A549 (cell line): ENCODE measurements around the gene DCLK2. TPM values are rescaled to one million over a fixed set of nuclear protein-coding genes. Genes with fewer than 3 reads are reported as not detected.

ENCODE experiments used
- ATAC-seq, 2 experiments: fragments of 200-7000 bp in 1 of 2; fragments of >200 bp in 1 of 2; cut with Nextera tagmentation in 1 of 2; cut with Tn5 transposase in 1 of 2; 3 replicates each; pipeline versions ENCODE4 v1.8.0 to v1.9.1; 2018 to 2020; ENCODE audit warnings: mild to moderate bottlenecking in 1 of 2, moderate library complexity in 1 of 2
- CTCF ChIA-PET: fragments of 300-600 bp; sonication (Branson Sonifier 250); formaldehyde crosslinking; extraction: SDS; loops from one replicate; lab custom pipeline; 2021; ENCODE audit warnings: antibody characterized with exemption, inconsistent platforms; lab: Yijun Ruan, JAX
- POLR2A ChIA-PET: fragments of 350-600 bp; formaldehyde crosslinking; extraction: SDS; loops from one replicate; lab custom pipeline; 2021; ENCODE audit warnings: antibody characterized with exemption, inconsistent platforms; lab: Yijun Ruan, JAX
- DNase-seq, 2 experiments: peaks; one replicate each; pipeline versions ENCODE4 v3.0.0 to v3.0.0-alpha.2; 2011 to 2016; ENCODE audit warnings: low read depth in 1 of 2, low spot score in 1 of 2
- FAIRE-seq: peaks from 2 replicates; lab custom pipeline; 2011; peaks lifted over from hg19 to GRCh38; lab: Jason Lieb, UNC
- H3K27ac ChIP-seq, 2 experiments: fragments of >200 bp; sonication (Bioruptor Twin); formaldehyde crosslinking; 3 replicates each; pipeline ENCODE4 v1.5.1; 2016 to 2017
- H3K4me1 ChIP-seq: fragments of >200 bp; sonication (Bioruptor Twin); formaldehyde crosslinking; 3 replicates; pipeline ENCODE4 v1.6.1; 2016
- H3K4me2 ChIP-seq: fragments of >200 bp; sonication (Bioruptor Twin); formaldehyde crosslinking; 3 replicates; pipeline ENCODE4 v1.6.1; 2016
- H3K4me3 ChIP-seq: fragments of >200 bp; sonication (Bioruptor Twin); formaldehyde crosslinking; 3 replicates; pipeline ENCODE4 v1.5.1; 2016
- H3K9me3 ChIP-seq: fragments of >200 bp; sonication (Bioruptor Twin); formaldehyde crosslinking; 3 replicates; pipeline ENCODE4 v1.6.1; 2016
- ATOH8 ChIP-seq: fragments of 250-450 bp; sonication (Bioruptor Pico); IDR thresholded peaks from 2 replicates; pipeline ENCODE4 v1.5.0; 2020; ENCODE audit warnings: low read depth, mild to moderate bottlenecking, moderate library complexity
- FOSL2 ChIP-seq, 2 experiments: fragments of 450-650 bp in 1 of 2; fragments of >200 bp in 1 of 2; sonication (Bioruptor Twin) in 1 of 2; formaldehyde crosslinking; IDR thresholded peaks; 2 replicates each; pipeline versions ENCODE4 v1.5.0 to v1.6.1; 2016 to 2020; ENCODE audit warnings: mild to moderate bottlenecking in 1 of 2, moderate library complexity in 1 of 2
- GATA3 ChIP-seq: IDR thresholded peaks from 2 replicates; pipeline ENCODE4 v1.6.1; 2012; ENCODE audit warnings: borderline replicate concordance
- HDAC2 ChIP-seq: fragments of 200-600 bp; sonication (generic); IDR thresholded peaks from 2 replicates; pipeline ENCODE4 v1.6.1; 2016
- HEYL ChIP-seq: fragments of 250-450 bp; sonication (Bioruptor Pico); IDR thresholded peaks from 2 replicates; pipeline ENCODE4 v1.8.0; 2021; ENCODE audit warnings: mild to moderate bottlenecking, moderate library complexity
- HOXA7 ChIP-seq: fragments of 250-450 bp; sonication (Bioruptor Pico); IDR thresholded peaks from 2 replicates; pipeline ENCODE4 v1.5.0; 2020; ENCODE audit warnings: mild to moderate bottlenecking, moderate library complexity
- HOXB13 ChIP-seq: fragments of 250-450 bp; sonication (Bioruptor Pico); IDR thresholded peaks from 2 replicates; pipeline ENCODE4 v1.5.0; 2020; ENCODE audit warnings: low read depth, mild to moderate bottlenecking, moderate library complexity
- JUN ChIP-seq, 2 experiments: fragments of >200 bp; sonication (Bioruptor Twin); formaldehyde crosslinking; IDR thresholded peaks; 2 replicates in 1 of 2; 3 replicates in 1 of 2; pipeline ENCODE4 v1.6.1; 2016 to 2017
- JUNB ChIP-seq: fragments of >200 bp; sonication (Bioruptor Twin); formaldehyde crosslinking; IDR thresholded peaks from 2 replicates; pipeline ENCODE4 v1.6.1; 2016
- KDM5A ChIP-seq: fragments of 200-600 bp; sonication (generic); IDR thresholded peaks from 2 replicates; pipeline ENCODE4 v1.6.1; 2016; ENCODE audit warnings: antibody characterized with exemption, mild to moderate bottlenecking
- MAX ChIP-seq: IDR thresholded peaks from 2 replicates; pipeline ENCODE4 v1.6.1; 2012
- MAZ ChIP-seq: fragments of 150-350 bp; IDR thresholded peaks from 2 replicates; pipeline ENCODE4 v1.6.1; 2014; ENCODE audit warnings: antibody characterized with exemption, low read depth, low read length, borderline replicate concordance
- MYC ChIP-seq: IDR thresholded peaks from 2 replicates; pipeline ENCODE4 v1.6.1; 2012; ENCODE audit warnings: mild to moderate bottlenecking, inconsistent platforms, low read length, improper control_type of control experiment, borderline replicate concordance
- PBX3 ChIP-seq: IDR thresholded peaks from 2 replicates; pipeline ENCODE4 v1.6.1; 2012
- POLR2A ChIP-seq: IDR thresholded peaks from 2 replicates; pipeline ENCODE4 v1.6.1; 2012; ENCODE audit warnings: mild to moderate bottlenecking, low read length
- RCOR1 ChIP-seq: fragments of 150-350 bp; IDR thresholded peaks from 2 replicates; pipeline ENCODE4 v1.6.1; 2014; ENCODE audit warnings: antibody characterized with exemption, low read length, low read depth
- RFX5 ChIP-seq: fragments of 450-650 bp; IDR thresholded peaks from 2 replicates; pipeline ENCODE4 v1.7.1; 2014; ENCODE audit warnings: antibody characterized with exemption, mild to moderate bottlenecking, moderate library complexity
- SMC3 ChIP-seq: fragments of >200 bp; sonication (Bioruptor Twin); formaldehyde crosslinking; IDR thresholded peaks from 3 replicates; pipeline ENCODE4 v1.6.1; 2018; ENCODE audit warnings: inconsistent platforms
- TFCP2L1 ChIP-seq: fragments of 250-450 bp; sonication (Bioruptor Pico); IDR thresholded peaks from 2 replicates; pipeline ENCODE4 v1.5.0; 2021; ENCODE audit warnings: mild to moderate bottlenecking
- TP53 ChIP-seq: fragments of 250-450 bp; sonication (Bioruptor Pico); IDR thresholded peaks from 2 replicates; pipeline ENCODE4 v1.5.0; 2021; ENCODE audit warnings: mild to moderate bottlenecking, moderate library complexity
- ZC3H11A ChIP-seq: fragments of 450-650 bp; IDR thresholded peaks from 2 replicates; pipeline ENCODE4 v1.6.1; 2014; ENCODE audit warnings: antibody characterized with exemption, mild to moderate bottlenecking
- ZFP36 ChIP-seq: fragments of 450-650 bp; IDR thresholded peaks from 2 replicates; pipeline ENCODE4 v1.6.1; 2014; ENCODE audit warnings: borderline replicate concordance; ENCODE audit not compliant: partially characterized antibody
- WGBS: methylation state at CpG from one replicate; pipeline ENCODE4 v1.1.6; 2017; ENCODE audit errors: missing lambda C conversion rate; 5-methylcytosine and 5-hydroxymethylcytosine counted together
- polyA plus RNA-seq, 4 experiments: library from polyadenylated mRNA; depleted of rRNA in 3 of 4; stranded (reverse); fragments of >200 nt; fragmentation: RNase III in 1 of 4; extraction: RNeasy Plus Mini Kit Qiagen cat#74134 plus additional on column Dnase treatment in 1 of 4; gene quantifications; 2 replicates in 3 of 4; 3 replicates in 1 of 4; pipeline ENCODE4 v1.2.3, GENCODE V29; 2011 to 2017
- TF ChIP-seq, protein P1 (sequence below): fragments of >200 bp; sonication (Bioruptor Twin); formaldehyde crosslinking; IDR thresholded peaks from 3 replicates; pipeline ENCODE4 v1.6.1; 2016
- TF ChIP-seq, protein P2 (sequence below): fragments of 450-650 bp; IDR thresholded peaks from 2 replicates; pipeline ENCODE4 v1.6.1; 2014; ENCODE audit warnings: antibody characterized with exemption
- TF ChIP-seq, protein P3 (sequence below): fragments of 250-450 bp; sonication (Bioruptor Pico); IDR thresholded peaks from 2 replicates; pipeline ENCODE4 v1.5.0; 2021; ENCODE audit warnings: mild to moderate bottlenecking, moderate library complexity, borderline replicate concordance

Gene DCLK2
- polyA plus RNA-seq, 2 of the 4 experiments (the other 2 are of a cell fraction): 8.1 to 11.6 TPM

DNA sequence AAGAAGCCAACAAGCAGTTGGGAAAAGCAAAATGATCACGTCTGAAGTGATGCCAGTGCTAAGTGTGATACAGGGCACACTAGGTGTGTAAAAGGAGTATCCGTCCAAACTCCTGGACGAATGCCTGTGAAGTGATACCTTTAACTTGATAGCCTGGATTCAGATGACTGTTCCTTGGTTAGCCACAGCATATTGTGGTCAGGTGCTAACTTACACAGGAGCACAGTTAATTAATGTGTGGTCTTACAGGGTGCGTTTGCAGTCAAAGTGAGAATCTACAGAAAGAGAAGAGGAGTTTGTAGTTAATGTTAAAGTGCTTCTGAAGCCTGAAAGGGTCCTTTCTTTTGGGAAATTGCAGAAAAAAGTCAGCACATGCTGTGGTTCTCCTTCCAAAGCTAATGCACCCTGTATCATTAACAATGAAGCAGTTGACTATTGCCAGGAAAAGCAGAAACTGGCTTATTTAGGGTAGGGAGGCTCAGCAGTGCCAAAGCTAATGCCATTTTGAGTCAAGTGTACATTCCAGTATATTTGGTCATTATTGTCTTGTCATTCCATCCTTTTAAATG lies 61.1 kb downstream of the DCLK2 start:
- DNase-seq (no peak), FAIRE-seq (no peak)
- POLR2A ChIA-PET: no interaction called here
- TF ChIP-seq MYC (no peak), GATA3 (no peak), HDAC2 (no peak), FOSL2 (IDR thresholded peaks at IDR 0.05) (no peak), FOSL2 (CRISPR knock-in tag; IDR thresholded peaks at IDR 0.05) (no peak)
- TF ChIP-seq, protein P1, sequence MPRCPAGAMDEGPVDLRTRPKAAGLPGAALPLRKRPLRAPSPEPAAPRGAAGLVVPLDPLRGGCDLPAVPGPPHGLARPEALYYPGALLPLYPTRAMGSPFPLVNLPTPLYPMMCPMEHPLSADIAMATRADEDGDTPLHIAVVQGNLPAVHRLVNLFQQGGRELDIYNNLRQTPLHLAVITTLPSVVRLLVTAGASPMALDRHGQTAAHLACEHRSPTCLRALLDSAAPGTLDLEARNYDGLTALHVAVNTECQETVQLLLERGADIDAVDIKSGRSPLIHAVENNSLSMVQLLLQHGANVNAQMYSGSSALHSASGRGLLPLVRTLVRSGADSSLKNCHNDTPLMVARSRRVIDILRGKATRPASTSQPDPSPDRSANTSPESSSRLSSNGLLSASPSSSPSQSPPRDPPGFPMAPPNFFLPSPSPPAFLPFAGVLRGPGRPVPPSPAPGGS: no peak
- TF ChIP-seq, all 56 proteins: peak for 0
- ATAC-seq: no peak
- 68% methylated on average over 4 of the region's 4 CpGs for WGBS
- Histone ChIP-seq H3K27ac (peak overlapping the region in 1 of 2 experiments; percentile 73; a peak in 3 of 6 replicates), H3K4me3 (no peak overlapping the region), H3K9me3 (peaks cover 9% of the 10 kb centered on the region; the same call in 2 of the 3 replicates), H3K4me1 (peaks cover 75% of the 10 kb centered on the region), H3K4me2 (no peak overlapping the region)
- CTCF ChIA-PET: interaction anchor here (0.6 to 0.9 kb wide), 2 partner anchors 60 to 101 kb away, joined by 3 read pairs; no protein-coding TSS in a partner anchor

DNA sequence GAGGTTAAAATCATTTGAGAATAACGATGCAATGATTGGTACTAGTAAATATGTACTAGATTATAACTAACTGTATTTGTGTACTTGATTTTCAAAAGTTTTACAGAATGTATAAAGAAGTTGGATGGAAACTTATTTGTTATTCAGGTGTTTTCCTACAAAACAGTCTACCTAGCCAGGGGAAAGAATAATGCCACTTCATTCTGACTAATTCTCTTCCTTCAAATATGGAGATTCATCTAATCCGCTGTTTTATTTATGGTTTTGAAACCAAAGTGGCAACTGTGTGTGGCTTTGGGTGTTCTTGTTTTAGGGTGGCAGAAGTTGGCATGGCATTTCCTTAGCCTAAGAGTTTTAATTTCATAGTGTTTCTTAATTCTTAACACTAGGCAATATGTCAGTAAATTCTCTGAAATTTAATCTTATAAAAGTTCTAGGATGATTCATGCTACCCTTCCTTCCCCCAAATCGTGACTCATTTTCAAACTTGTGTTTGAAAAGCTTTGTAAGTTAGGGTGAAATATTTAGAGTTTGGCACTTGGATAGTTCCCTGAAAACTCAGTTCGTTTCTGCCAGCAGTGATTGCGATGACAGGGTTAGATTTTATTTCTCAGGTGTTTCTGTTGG lies 62.6 kb downstream of the DCLK2 start:
- ChIA-PET CTCF (interaction anchor here (0.7 kb wide), 1 partner anchor 34 kb away, joined by 3 read pairs; no protein-coding TSS in a partner anchor), POLR2A (no interaction called here)
- Histone ChIP-seq H3K4me1 (peaks cover 69% of the 10 kb centered on the region), H3K9me3 (peaks cover 9% of the 10 kb centered on the region; the same call in 2 of the 3 replicates), H3K4me3 (peak overlapping the region; percentile 24; the same call in 1 of the 3 replicates), H3K27ac (peak overlapping the region; percentile 59 to 77), H3K4me2 (peak overlapping the region; percentile 90)
- no peak for FAIRE-seq
- WGBS: 4% methylated on average over 5 of the region's 5 CpGs
- ATAC-seq: peak; percentile 51 to 60; a peak in 3 of 6 replicates
- peak in 1 of 2 experiments; percentile 29 for DNase-seq
- TF ChIP-seq RCOR1 (no peak), MAZ (no peak), JUN (IDR thresholded peaks at IDR 0.05) (peak in 1 of 2 experiments; percentile 28; a peak in 1 of 5 replicates), KDM5A (no peak), FOSL2 (IDR thresholded peaks at IDR 0.05) (peak; percentile 81), FOSL2 (CRISPR knock-in tag; IDR thresholded peaks at IDR 0.05) (peak; percentile 89), PBX3 (no peak), JUNB (peak; percentile 80)

DNA sequence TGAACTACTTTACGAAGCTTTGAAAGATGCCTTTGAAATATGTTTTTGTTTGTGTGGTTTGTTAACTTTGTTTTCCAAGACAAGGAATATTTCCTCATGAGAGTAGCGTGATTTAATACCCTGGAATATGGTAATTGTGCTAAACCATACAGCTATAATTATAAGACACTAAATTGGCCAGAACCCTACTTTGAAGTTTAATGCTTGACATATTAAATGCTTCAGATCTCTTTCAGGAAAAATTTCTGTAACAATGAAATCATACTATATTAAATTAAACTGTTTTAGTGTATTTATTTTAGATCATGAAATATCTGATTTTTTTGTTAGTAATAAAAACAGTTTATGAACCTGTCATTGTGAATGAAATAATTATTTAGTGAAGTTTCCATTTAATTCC lies 63.5 kb downstream of the DCLK2 start:
- peak overlapping the region; percentile 59 to 77 for H3K27ac ChIP-seq
- DNase-seq: no peak
- 23% methylated on average over 2 of the region's 2 CpGs for whole genome bisulfite sequencing
- no peak for FAIRE-seq
- POLR2A ChIA-PET: no interaction called here
- peak overlapping the region; percentile 24; the same call in 1 of the 3 replicates for H3K4me3 ChIP-seq
- H3K4me1 ChIP-seq: peaks cover 68% of the 10 kb centered on the region
- peaks cover 9% of the 10 kb centered on the region; the same call in 2 of the 3 replicates for H3K9me3 ChIP-seq
- ATAC-seq: no peak
- H3K4me2 ChIP-seq: peak overlapping the region; percentile 90
- CTCF ChIA-PET: interaction anchor here (0.7 to 1.1 kb wide), 3 partner anchors 35 to 132 kb away, joined by 3 to 5 read pairs (median 5); no protein-coding TSS in a partner anchor
- TF ChIP-seq TP53 (CRISPR knock-in tag) (no peak), HOXA7 (CRISPR knock-in tag) (no peak), RFX5 (no peak), ZC3H11A (no peak), ZFP36 (no peak), ATOH8 (CRISPR knock-in tag) (no peak), SMC3 (no peak), HOXB13 (CRISPR knock-in tag) (no peak), MYC (no peak), JUNB (no peak), MAX (no peak), TFCP2L1 (CRISPR knock-in tag) (no peak), POLR2A (no peak), HEYL (CRISPR knock-in tag) (no peak)
- TF ChIP-seq, protein P2, sequence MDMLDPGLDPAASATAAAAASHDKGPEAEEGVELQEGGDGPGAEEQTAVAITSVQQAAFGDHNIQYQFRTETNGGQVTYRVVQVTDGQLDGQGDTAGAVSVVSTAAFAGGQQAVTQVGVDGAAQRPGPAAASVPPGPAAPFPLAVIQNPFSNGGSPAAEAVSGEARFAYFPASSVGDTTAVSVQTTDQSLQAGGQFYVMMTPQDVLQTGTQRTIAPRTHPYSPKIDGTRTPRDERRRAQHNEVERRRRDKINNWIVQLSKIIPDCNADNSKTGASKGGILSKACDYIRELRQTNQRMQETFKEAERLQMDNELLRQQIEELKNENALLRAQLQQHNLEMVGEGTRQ: no peak
- TF ChIP-seq, protein P3, sequence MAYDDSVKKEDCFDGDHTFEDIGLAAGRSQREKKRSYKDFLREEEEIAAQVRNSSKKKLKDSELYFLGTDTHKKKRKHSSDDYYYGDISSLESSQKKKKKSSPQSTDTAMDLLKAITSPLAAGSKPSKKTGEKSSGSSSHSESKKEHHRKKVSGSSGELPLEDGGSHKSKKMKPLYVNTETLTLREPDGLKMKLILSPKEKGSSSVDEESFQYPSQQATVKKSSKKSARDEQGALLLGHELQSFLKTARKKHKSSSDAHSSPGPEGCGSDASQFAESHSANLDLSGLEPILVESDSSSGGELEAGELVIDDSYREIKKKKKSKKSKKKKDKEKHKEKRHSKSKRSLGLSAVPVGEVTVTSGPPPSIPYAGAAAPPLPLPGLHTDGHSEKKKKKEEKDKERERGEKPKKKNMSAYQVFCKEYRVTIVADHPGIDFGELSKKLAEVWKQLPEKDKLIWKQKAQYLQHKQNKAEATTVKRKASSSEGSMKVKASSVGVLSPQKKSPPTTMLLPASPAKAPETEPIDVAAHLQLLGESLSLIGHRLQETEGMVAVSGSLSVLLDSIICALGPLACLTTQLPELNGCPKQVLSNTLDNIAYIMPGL (CRISPR knock-in tag): no peak
- TF ChIP-seq, protein P1: no peak
